Measurements from ENCODE around the gene TAAR2.
A peak's percentile ranks its signal among the peaks of the same experiment; 100 is the strongest.
"Not testable (repeated sequence)": the region's sequence is repeated elsewhere in the genome, so short reads cannot be mapped to it uniquely, and the experiment has no call there.

Gene TAAR2

GRCh38 chr6:132624175-132624574 lies at the start of gene TAAR2:
Gene TAAR2 (minus strand): TSS chr6:132624275. CDS start chr6:132624275, 0 bp downstream.
- DNase-seq: no peak

- DNase-seq: no peak
These were observed 49.5 kb upstream of the TAAR2 start for GRCh38 chr6:132673376-132674094.

GRCh38 chr6:132671295-132671694 lies 47.2 kb upstream of the TAAR2 start:
- no peak for DNase-seq

- peak; percentile 65 to 76 for DNase-seq
These were observed 45.7 kb upstream of the TAAR2 start for GRCh38 chr6:132669690-132670291.

GRCh38 chr6:132666118-132666517 lies 42.0 kb upstream of the TAAR2 start:
- no peak for DNase-seq

GRCh38 chr6:132664309-132665034 lies 40.4 kb upstream of the TAAR2 start:
- no peak for DNase-seq

GRCh38 chr6:132663661-132664060 lies 39.6 kb upstream of the TAAR2 start:
- no peak for DNase-seq

GRCh38 chr6:132661906-132662305 lies 37.8 kb upstream of the TAAR2 start:
- DNase-seq: no peak

GRCh38 chr6:132659082-132659481 lies 35.0 kb upstream of the TAAR2 start, which contains the start of gene TAAR1:
Gene TAAR1 (minus strand): TSS chr6:132659182. CDS start chr6:132646003, 13,179 bp downstream.
- DNase-seq: no peak

- peak; percentile 62 to 76 for DNase-seq
These were observed 27.0 kb upstream of the TAAR2 start for GRCh38 chr6:132651062-132651461.

- DNase-seq: no peak
These were observed 26.4 kb upstream of the TAAR2 start for GRCh38 chr6:132650429-132650828.

- DNase-seq: no peak
These were observed 24.8 kb upstream of the TAAR2 start for GRCh38 chr6:132648828-132649227.

GRCh38 chr6:132648356-132648755 lies 24.3 kb upstream of the TAAR2 start:
- peak in 1 of 2 donors; percentile 9 for DNase-seq

- no peak for DNase-seq
These were observed 19.5 kb upstream of the TAAR2 start for GRCh38 chr6:132643547-132643946.

GRCh38 chr6:132637135-132637534 lies 13.1 kb upstream of the TAAR2 start:
- DNase-seq: not testable (repeated sequence)

GRCh38 chr6:132635906-132636305 lies 11.8 kb upstream of the TAAR2 start:
- DNase-seq: not testable (repeated sequence)

GRCh38 chr6:132635288-132635687 lies 11.2 kb upstream of the TAAR2 start:
- not testable (repeated sequence) for DNase-seq

GRCh38 chr6:132634796-132635195 lies 10.7 kb upstream of the TAAR2 start:
- peak in 1 of 2 donors; percentile 65 for DNase-seq

GRCh38 chr6:132633362-132633761 lies 9.3 kb upstream of the TAAR2 start:
- no peak for DNase-seq

- no peak for DNase-seq
These were observed 799 bp downstream of the TAAR2 start for GRCh38 chr6:132623106-132623845.

- DNase-seq: no peak
These were observed 7.4 kb downstream of the TAAR2 start for GRCh38 chr6:132616677-132617076.

- no peak for DNase-seq
These were observed 9.5 kb downstream of the TAAR2 start for GRCh38 chr6:132614554-132614953.

All from inflammatory macrophage treated with lipopolysaccharide for 1 hour (primary cell).